Esophagus muscularis mucosa (tissue), 4 donors: ENCODE data around the gene SP8.

Source experiments
- CTCF ChIP-seq, 3 experiments: fragments of 200-600 bp in 2 of 3; fragments of 450-650 bp in 1 of 3; sonication (generic) in 2 of 3; IDR thresholded peaks; one replicate each; pipeline ENCODE4 v1.5.1; 2017 to 2019; ENCODE audit warnings: antibody characterized with exemption in 3 of 3, mild to moderate bottlenecking in 2 of 3, moderate library complexity in 1 of 3
- EP300 ChIP-seq: sonication (generic); formaldehyde crosslinking; IDR thresholded peaks from one replicate; pipeline ENCODE4 v1.6.1; 2017; ENCODE audit warnings: antibody characterized with exemption
- POLR2A ChIP-seq: fragments of 450-650 bp; IDR thresholded peaks from one replicate; pipeline ENCODE4 v1.6.1; 2017; ENCODE audit warnings: antibody characterized with exemption, moderate library complexity, mild to moderate bottlenecking, low read depth

GRCh38 chr7:20738518-20739481 lies 47.9 kb downstream of the SP8 start:
- TF ChIP-seq CTCF (IDR thresholded peaks at IDR 0.05) (no peak), EP300 (no peak), POLR2A (no peak)
